GM19324 (cell line): Measurements from ENCODE around the gene ADAM22.

Experiments
- ATAC-seq: cut with Tn5 transposase; IDR thresholded peaks from one replicate; pipeline ENCODE4 v1.9.1; 2021; ENCODE audit warnings: mild to moderate bottlenecking, moderate library complexity; ENCODE audit not compliant: unreplicated experiment, low FRiP score

Gene ADAM22

GRCh38 chr7:88244258-88244657 is 310.2 kb downstream of the ADAM22 start:
- ATAC-seq = no peak
